Liver (tissue), 3 donors: ENCODE measurements around the gene ST6GALNAC3.

Experiments used
- ATF3 ChIP-seq: IDR thresholded peaks from 2 replicates; pipeline ENCODE4 v1.6.1; 2016; ENCODE audit warnings: antibody characterized with exemption
- GABPA ChIP-seq, 2 donors: IDR thresholded peaks in 1 of 2; conservative IDR thresholded peaks in 1 of 2; 2 replicates each; pipeline ENCODE4 v1.6.1; 2016; ENCODE audit warnings: antibody characterized with exemption in 2 of 2, mild to moderate bottlenecking in 1 of 2, moderate library complexity in 1 of 2
- JUND ChIP-seq, 2 donors: IDR thresholded peaks; 2 replicates each; pipeline ENCODE4 v1.6.1; 2016; ENCODE audit warnings: antibody characterized with exemption in 2 of 2
- RAD21 ChIP-seq, 2 donors: IDR thresholded peaks; 2 replicates each; pipeline ENCODE4 v1.6.1; 2016; ENCODE audit warnings: antibody characterized with exemption in 2 of 2, mild to moderate bottlenecking in 2 of 2
- RXRA ChIP-seq, 2 donors: IDR thresholded peaks; 2 replicates each; pipeline ENCODE4 v1.6.1; 2017 to 2018; ENCODE audit warnings: antibody characterized with exemption in 2 of 2, mild to moderate bottlenecking in 1 of 2
- SP1 ChIP-seq: IDR thresholded peaks from 2 replicates; pipeline ENCODE4 v1.6.1; 2018; ENCODE audit warnings: antibody characterized with exemption, mild to moderate bottlenecking
- TAF1 ChIP-seq: conservative IDR thresholded peaks from 2 replicates; pipeline ENCODE4 v1.6.1; 2016; ENCODE audit warnings: antibody characterized with exemption, mild to moderate bottlenecking
- YY1 ChIP-seq: IDR thresholded peaks from 2 replicates; pipeline ENCODE4 v1.6.1; 2016; ENCODE audit warnings: antibody characterized with exemption, mild to moderate bottlenecking
- TF ChIP-seq, protein P1 (sequence below): fragments of 150-350 bp; IDR thresholded peaks from 2 replicates; pipeline ENCODE4 v1.5.1; 2017; ENCODE audit warnings: improper control_type of control experiment, low read depth, low read length; ENCODE audit not compliant: missing input control
- TF ChIP-seq, protein P2 (sequence below): IDR thresholded peaks from 2 replicates; pipeline ENCODE4 v1.6.1; 2016; ENCODE audit warnings: antibody characterized with exemption, mild to moderate bottlenecking
- TF ChIP-seq, protein P3 (sequence below): IDR thresholded peaks from 2 replicates; pipeline ENCODE4 v1.6.1; 2016; ENCODE audit warnings: antibody characterized with exemption
- TF ChIP-seq, protein P4 (sequence below): IDR thresholded peaks from 2 replicates; pipeline ENCODE4 v1.6.1; 2016; ENCODE audit warnings: antibody characterized with exemption
- donor health status: healthy.
- donor health status: healthy.

DNA sequence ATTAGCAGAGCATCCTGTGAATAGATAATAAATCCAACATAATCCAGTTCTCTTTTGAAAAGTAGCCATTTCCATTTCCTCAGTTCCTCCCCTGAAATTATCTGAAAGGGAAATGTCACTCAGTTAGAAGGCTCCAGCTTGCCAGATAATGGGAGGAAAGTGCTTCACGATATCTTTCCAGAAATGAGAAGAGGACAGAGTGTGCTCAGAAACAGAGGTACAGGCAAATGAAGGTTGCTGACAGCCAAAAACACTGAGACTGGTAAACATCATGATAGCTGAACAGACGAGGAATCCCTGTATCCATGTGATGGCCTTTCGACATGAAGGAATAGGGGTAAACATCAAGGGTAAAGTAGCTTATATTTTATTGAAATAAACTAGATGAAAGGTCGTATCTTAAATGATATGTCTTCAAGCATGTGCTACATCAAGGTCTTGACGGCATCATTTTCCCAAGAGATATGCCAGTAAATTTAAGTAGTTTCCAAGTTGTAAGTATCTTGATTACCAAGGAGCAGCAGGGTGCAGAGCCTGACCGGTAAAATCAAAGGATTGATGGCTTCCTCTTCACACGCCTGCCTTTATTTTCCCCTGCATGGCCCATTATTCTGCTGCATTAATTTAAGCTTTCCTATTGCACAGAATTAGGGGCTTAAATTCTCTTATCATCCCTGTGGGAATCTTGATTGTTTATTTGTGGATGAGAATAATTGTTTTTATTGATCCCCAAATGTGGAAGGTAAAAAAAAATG lies 548.4 kb downstream of the ST6GALNAC3 start:
- TF ChIP-seq RAD21 (IDR thresholded peaks at IDR 0.05): no peak
- TF ChIP-seq, protein P1, sequence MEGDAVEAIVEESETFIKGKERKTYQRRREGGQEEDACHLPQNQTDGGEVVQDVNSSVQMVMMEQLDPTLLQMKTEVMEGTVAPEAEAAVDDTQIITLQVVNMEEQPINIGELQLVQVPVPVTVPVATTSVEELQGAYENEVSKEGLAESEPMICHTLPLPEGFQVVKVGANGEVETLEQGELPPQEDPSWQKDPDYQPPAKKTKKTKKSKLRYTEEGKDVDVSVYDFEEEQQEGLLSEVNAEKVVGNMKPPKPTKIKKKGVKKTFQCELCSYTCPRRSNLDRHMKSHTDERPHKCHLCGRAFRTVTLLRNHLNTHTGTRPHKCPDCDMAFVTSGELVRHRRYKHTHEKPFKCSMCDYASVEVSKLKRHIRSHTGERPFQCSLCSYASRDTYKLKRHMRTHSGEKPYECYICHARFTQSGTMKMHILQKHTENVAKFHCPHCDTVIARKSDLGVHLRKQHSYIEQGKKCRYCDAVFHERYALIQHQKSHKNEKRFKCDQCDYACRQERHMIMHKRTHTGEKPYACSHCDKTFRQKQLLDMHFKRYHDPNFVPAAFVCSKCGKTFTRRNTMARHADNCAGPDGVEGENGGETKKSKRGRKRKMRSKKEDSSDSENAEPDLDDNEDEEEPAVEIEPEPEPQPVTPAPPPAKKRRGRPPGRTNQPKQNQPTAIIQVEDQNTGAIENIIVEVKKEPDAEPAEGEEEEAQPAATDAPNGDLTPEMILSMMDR: no peak
- TF ChIP-seq TAF1: no peak
- TF ChIP-seq, protein P2, sequence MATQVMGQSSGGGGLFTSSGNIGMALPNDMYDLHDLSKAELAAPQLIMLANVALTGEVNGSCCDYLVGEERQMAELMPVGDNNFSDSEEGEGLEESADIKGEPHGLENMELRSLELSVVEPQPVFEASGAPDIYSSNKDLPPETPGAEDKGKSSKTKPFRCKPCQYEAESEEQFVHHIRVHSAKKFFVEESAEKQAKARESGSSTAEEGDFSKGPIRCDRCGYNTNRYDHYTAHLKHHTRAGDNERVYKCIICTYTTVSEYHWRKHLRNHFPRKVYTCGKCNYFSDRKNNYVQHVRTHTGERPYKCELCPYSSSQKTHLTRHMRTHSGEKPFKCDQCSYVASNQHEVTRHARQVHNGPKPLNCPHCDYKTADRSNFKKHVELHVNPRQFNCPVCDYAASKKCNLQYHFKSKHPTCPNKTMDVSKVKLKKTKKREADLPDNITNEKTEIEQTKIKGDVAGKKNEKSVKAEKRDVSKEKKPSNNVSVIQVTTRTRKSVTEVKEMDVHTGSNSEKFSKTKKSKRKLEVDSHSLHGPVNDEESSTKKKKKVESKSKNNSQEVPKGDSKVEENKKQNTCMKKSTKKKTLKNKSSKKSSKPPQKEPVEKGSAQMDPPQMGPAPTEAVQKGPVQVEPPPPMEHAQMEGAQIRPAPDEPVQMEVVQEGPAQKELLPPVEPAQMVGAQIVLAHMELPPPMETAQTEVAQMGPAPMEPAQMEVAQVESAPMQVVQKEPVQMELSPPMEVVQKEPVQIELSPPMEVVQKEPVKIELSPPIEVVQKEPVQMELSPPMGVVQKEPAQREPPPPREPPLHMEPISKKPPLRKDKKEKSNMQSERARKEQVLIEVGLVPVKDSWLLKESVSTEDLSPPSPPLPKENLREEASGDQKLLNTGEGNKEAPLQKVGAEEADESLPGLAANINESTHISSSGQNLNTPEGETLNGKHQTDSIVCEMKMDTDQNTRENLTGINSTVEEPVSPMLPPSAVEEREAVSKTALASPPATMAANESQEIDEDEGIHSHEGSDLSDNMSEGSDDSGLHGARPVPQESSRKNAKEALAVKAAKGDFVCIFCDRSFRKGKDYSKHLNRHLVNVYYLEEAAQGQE: no peak
- TF ChIP-seq, protein P3, sequence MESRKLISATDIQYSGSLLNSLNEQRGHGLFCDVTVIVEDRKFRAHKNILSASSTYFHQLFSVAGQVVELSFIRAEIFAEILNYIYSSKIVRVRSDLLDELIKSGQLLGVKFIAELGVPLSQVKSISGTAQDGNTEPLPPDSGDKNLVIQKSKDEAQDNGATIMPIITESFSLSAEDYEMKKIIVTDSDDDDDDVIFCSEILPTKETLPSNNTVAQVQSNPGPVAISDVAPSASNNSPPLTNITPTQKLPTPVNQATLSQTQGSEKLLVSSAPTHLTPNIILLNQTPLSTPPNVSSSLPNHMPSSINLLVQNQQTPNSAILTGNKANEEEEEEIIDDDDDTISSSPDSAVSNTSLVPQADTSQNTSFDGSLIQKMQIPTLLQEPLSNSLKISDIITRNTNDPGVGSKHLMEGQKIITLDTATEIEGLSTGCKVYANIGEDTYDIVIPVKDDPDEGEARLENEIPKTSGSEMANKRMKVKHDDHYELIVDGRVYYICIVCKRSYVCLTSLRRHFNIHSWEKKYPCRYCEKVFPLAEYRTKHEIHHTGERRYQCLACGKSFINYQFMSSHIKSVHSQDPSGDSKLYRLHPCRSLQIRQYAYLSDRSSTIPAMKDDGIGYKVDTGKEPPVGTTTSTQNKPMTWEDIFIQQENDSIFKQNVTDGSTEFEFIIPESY: no peak
- no peak for TF ChIP-seq ATF3
- TF ChIP-seq GABPA (IDR thresholded peaks at IDR 0.05 in 1 of 2, conservative IDR thresholded peaks at IDR 0.05 in 1 of 2): no peak
- TF ChIP-seq, protein P4, sequence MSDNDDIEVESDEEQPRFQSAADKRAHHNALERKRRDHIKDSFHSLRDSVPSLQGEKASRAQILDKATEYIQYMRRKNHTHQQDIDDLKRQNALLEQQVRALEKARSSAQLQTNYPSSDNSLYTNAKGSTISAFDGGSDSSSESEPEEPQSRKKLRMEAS: no peak
- TF ChIP-seq RXRA (IDR thresholded peaks at IDR 0.05): no peak
- TF ChIP-seq YY1: no peak
- TF ChIP-seq JUND (IDR thresholded peaks at IDR 0.05): no peak
- no peak for TF ChIP-seq SP1
